Kidney epithelial cell (primary cell): Measurements from ENCODE around the gene PRRX2. TPM values are rescaled to one million over a fixed set of nuclear protein-coding genes. Genes with fewer than 3 reads are reported as not detected.
A peak's percentile ranks its signal among the peaks of the same experiment; 100 is the strongest.

Source experiments
- DNase-seq: peaks from one replicate; pipeline ENCODE4 v3.0.0-alpha.2; 2010; ENCODE audit warnings: low read depth
- H3K27me3 ChIP-seq: 2 replicates; pipeline ENCODE4 v1.6.0; 2011; ENCODE audit warnings: low read length; ENCODE audit not compliant: control insufficient read depth, insufficient read depth
- H3K36me3 ChIP-seq: 2 replicates; pipeline ENCODE4 v1.5.1; 2011; ENCODE audit warnings: low read length; ENCODE audit not compliant: control insufficient read depth, insufficient read depth
- H3K4me3 ChIP-seq: 2 replicates; pipeline ENCODE4 v1.5.1; 2011; ENCODE audit warnings: low read depth, mild to moderate bottlenecking, control low read depth, low read length
- total RNA-seq: library from RNA; depleted of rRNA; stranded (reverse); fragments of >200 nt; gene quantifications from 2 replicates; pipeline ENCODE4 v1.2.3, GENCODE V29; 2015
- TF ChIP-seq, protein P1 (sequence below): IDR thresholded peaks from 2 replicates; pipeline ENCODE4 v1.5.1; 2011; ENCODE audit warnings: mild to moderate bottlenecking, moderate library complexity, low read length, control low read depth, inconsistent platforms; ENCODE audit not compliant: insufficient read depth, poor library complexity, severe bottlenecking

PRRX2 gene
- total RNA-seq, 1 donor from 2014 or later, result not detected

GRCh38 chr9:129696944-129697655 is 31.7 kb downstream of the PRRX2 start:
- TF ChIP-seq, protein P1, sequence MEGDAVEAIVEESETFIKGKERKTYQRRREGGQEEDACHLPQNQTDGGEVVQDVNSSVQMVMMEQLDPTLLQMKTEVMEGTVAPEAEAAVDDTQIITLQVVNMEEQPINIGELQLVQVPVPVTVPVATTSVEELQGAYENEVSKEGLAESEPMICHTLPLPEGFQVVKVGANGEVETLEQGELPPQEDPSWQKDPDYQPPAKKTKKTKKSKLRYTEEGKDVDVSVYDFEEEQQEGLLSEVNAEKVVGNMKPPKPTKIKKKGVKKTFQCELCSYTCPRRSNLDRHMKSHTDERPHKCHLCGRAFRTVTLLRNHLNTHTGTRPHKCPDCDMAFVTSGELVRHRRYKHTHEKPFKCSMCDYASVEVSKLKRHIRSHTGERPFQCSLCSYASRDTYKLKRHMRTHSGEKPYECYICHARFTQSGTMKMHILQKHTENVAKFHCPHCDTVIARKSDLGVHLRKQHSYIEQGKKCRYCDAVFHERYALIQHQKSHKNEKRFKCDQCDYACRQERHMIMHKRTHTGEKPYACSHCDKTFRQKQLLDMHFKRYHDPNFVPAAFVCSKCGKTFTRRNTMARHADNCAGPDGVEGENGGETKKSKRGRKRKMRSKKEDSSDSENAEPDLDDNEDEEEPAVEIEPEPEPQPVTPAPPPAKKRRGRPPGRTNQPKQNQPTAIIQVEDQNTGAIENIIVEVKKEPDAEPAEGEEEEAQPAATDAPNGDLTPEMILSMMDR, result no peak
- Histone ChIP-seq H3K36me3 (no peaks in the 10 kb centered on the region), H3K27me3 (peaks cover 18% of the 10 kb centered on the region), H3K4me3 (peak overlapping the region; percentile 30)
- no peak for DNase-seq

GRCh38 chr9:129697656-129698253 is 32.3 kb downstream of the PRRX2 start:
- H3K36me3 ChIP-seq, result no peaks in the 10 kb centered on the region
- TF ChIP-seq, protein P1, result no peak
- no peak for DNase-seq
- peak overlapping the region; percentile 30 for H3K4me3 ChIP-seq
- peaks cover 18% of the 10 kb centered on the region for H3K27me3 ChIP-seq

DNA sequence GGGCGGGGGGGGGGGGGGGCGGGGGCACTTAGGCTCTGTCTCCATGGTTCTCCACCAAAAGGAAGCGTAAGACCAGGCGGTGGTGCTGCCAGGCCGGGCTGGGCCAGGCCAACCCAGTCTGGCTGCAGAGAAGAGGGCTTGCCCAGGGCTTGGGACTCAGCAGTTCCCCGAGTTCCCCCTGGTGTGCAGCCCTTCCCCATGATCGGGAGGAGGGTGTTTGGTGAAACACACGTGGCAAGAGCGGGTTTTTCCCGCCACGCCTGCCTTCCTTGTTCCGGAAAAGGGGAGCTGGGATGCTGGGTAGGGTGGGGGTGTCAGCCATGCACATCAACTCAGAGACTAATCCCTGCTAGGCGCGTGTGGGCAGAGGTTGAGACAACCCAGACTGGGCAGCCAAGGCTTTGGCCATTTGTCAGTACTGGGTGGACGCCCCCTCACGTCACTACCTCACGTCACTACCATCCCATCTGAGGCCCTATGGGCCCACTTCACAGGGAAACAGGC is 32.9 kb downstream of the PRRX2 start:
- no peak for DNase-seq
- no peak overlapping the region for H3K4me3 ChIP-seq
- H3K27me3 ChIP-seq, result peaks cover 20% of the 10 kb centered on the region
- no peaks in the 10 kb centered on the region for H3K36me3 ChIP-seq
- TF ChIP-seq, protein P1, result no peak

DNA sequence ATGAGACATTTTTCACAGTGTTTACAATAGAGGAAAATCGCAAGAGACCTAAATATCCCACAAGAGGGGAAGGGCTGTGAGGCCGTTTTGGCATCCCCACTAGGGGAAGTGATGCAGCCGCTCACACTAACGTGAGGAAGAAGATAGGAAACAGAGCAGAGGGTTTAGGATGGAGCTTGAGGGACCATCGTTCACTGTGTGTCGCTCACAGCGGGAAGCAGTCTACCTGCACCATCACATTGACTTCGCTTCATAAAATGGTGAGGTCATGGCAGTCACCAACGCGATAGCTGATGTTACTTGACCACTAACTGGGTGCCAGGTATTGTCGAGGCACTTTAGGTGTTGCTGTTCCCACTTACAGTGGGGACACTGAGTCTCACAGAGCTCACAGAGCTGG is 35.6 kb downstream of the PRRX2 start:
- DNase-seq, result no peak
- no peaks in the 10 kb centered on the region for H3K36me3 ChIP-seq
- TF ChIP-seq, protein P1, result no peak
- H3K27me3 ChIP-seq, result peaks cover 18% of the 10 kb centered on the region
- H3K4me3 ChIP-seq, result no peak overlapping the region

DNA sequence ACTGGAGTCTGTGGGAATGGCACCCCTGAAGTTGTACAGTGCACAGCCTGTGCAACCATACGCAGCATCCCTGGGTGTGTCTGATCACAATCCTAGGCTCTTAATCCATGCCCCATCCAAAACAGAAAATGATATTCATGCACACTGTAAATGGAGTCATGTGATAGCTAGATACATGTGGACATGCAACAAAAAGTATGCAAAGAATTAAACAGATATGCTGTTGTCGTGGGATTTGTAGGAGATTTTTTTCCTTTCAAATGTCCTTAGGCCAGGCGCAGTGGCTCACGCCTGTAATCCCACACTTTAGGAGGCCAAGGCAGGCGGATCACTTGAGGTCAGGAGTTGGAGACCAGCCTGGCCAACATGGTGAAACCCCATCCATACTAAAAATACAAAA is 36.1 kb downstream of the PRRX2 start:
- no peak overlapping the region for H3K4me3 ChIP-seq
- no peaks in the 10 kb centered on the region for H3K36me3 ChIP-seq
- TF ChIP-seq, protein P1, result no peak
- H3K27me3 ChIP-seq, result peaks cover 17% of the 10 kb centered on the region
- no peak for DNase-seq
